ENCODE data around the gene AS3MT.

DNA sequence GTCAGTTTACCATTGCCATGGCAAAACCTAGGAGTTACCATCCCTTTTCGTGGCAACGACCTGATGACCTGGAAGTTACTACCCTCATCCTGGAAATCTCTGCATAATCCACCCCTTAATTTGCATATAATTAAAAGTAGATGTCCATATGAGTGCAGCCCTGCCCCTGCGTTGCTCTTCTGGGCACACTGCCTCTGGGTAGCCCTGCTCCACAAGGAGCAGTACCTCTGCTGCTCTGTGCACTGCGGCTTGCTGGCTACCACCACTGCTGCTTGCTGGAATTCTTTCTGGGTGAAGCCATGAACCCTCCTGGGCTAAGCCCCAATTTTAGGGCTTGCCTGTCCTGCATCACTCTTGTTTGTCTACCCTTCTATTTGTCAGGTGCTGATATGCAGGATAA is 44.6 kb upstream of the AS3MT start:
- TF ChIP-seq EZH2 (IDR thresholded peaks at IDR 0.05; ENCODE audit: borderline replicate concordance, low read depth, low read length, poor library complexity, severe bottlenecking) = no peak
- TF ChIP-seq, protein P1, sequence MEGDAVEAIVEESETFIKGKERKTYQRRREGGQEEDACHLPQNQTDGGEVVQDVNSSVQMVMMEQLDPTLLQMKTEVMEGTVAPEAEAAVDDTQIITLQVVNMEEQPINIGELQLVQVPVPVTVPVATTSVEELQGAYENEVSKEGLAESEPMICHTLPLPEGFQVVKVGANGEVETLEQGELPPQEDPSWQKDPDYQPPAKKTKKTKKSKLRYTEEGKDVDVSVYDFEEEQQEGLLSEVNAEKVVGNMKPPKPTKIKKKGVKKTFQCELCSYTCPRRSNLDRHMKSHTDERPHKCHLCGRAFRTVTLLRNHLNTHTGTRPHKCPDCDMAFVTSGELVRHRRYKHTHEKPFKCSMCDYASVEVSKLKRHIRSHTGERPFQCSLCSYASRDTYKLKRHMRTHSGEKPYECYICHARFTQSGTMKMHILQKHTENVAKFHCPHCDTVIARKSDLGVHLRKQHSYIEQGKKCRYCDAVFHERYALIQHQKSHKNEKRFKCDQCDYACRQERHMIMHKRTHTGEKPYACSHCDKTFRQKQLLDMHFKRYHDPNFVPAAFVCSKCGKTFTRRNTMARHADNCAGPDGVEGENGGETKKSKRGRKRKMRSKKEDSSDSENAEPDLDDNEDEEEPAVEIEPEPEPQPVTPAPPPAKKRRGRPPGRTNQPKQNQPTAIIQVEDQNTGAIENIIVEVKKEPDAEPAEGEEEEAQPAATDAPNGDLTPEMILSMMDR (conservative IDR thresholded peaks at IDR 0.05; ENCODE audit: low read depth, low read length) = no peak

Measured in A673 (cell line).